GM08714 (cell line): ENCODE measurements around the gene OR51B5.
"Not testable (repeated sequence)": the region's sequence is repeated elsewhere in the genome, so short reads cannot be mapped to it uniquely, and the experiment has no call there.

ENCODE experiments used
- H3K4me3 ChIP-seq: fragments of 200-500 bp; sonication (Bioruptor generic); 2 replicates; pipeline ENCODE4 v1.5.1; 2014; ENCODE audit warnings: mild to moderate bottlenecking, low read length, inconsistent platforms
- ZNF274 ChIP-seq: IDR thresholded peaks from 2 replicates; pipeline ENCODE4 v1.6.1; 2012; ENCODE audit warnings: mild to moderate bottlenecking, low read depth, low read length

Gene OR51B5

DNA sequence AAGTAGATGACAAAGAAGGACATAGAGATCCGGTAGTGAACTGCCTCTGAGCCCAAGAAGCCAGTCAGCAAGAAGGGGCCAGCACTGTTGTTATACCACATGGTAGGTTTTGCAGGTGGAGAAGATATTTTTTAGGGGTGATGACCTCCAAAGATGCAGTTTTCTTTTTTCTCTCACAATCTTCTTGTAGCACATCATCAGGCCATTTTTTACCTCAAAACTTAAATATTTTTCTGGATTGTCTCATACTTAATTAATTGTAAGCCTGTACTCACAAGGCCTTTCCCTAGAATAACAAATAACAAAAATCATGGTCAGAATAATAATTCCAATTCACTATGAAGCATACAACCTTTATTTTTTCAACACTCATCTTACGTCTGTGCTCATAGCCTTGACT, 41.5 kb downstream of the OR51B5 start, which contains the start of gene OR51B4:
Gene OR51B4 (minus strand): TSS at position 101 of the 400 bp plus-strand sequence. CDS start 0 bp downstream, at position 101.
- no peak within 1 kb of the TSS for H3K4me3 ChIP-seq
- TF ChIP-seq ZNF274, result no peak

DNA sequence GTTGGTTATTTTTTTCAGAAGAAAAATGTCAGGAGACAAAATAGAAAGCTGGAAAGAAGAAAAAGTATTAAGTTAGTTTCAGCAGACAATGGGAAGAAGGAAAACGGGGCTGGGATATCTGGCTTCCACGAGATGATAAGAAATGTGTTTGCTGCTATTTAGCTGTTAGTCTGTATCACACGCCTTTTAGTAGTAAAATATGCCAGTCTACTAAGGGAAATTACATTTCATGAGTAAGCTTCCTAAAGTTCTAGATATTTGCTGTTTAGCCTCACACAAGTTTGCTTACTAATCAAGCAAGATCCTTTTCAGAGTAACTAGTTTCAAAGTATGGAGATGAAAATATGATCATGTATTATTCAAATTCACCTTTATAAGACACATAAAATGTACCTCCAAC, 43.1 kb downstream of the OR51B5 start:
- TF ChIP-seq ZNF274, result no peak
- no peak overlapping the region for H3K4me3 ChIP-seq

DNA sequence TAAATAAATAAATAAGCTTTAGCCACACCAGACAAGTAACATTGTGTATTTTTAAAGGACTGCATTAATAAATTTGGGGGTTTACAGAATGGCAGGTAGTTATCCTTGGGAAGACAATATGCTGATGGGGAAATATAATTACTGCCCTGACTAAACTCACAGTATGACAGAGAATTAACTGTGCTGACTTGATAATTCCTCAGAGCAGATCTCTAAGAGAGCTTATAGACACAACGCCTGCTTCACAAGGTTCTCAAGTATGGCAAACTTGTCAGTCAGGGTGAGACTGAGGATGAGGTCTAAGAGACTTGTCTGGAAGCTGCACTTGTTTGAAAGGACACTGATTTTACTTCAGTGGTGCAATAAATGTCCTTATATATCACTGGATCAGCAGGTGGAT, 44.9 kb downstream of the OR51B5 start:
- TF ChIP-seq ZNF274, result no peak
- no peak overlapping the region for H3K4me3 ChIP-seq

DNA sequence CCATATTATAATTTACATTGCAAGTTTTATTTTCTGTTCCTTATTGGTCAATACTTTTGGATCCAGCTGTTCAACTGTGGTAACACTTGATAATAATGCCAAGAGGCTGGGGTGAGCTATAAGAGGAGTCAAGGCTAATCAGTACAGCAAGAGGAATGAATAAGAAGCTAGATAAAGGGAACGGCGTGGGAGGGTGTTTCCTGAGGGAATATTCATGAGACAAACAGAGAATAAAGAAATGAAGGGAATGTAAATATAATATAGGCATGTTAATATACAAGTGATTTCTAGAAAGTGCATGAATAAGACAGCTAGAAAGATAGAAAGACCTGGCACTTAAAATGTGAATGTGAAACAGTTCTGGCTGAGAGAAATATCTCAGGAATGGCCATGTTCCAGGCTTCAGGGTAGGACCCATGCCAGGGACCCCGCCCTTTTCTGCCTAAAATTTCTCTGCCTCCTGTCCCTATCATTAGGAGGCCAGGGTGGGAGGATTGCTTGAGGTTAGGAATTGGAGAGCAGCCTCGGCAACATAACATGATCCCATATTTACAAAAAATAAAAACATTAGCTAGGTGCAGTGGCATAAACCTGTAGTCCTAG, 45.5 kb downstream of the OR51B5 start:
- no peak for TF ChIP-seq ZNF274
- H3K4me3 ChIP-seq, result no peak overlapping the region

DNA sequence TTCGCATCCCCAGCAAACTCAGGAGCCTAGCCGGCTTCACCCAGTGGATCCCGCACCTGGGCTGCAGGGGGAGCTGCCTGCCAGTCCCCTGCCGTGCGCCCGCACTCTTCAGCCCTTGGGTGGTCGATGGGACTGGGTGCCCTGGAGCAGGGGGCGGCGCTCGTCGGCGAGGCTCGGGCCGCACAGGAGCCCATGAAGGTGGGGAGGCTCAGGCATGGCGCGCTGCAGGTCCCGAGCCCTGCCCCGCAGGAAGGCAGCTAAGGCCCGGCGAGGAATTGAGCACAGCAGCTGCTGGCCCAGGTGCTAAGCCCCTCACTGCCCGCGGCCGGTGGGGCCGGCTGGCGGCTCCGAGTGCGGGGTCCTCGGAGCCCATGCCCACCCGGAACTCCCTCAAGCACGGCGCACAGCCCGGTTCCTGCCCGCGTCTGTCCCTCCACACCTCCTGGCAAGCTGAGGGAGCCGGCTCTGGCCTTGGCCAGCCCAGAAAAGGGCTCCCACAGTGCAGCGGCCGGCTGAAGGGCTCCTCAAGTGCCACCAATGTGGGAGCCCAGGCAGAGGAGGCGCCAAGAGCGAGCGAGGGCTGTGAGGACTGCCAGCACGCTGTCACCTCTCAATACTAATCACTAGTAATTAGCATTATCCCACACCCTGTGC, 48.9 kb downstream of the OR51B5 start:
- H3K4me3 ChIP-seq, result not testable (repeated sequence)

DNA sequence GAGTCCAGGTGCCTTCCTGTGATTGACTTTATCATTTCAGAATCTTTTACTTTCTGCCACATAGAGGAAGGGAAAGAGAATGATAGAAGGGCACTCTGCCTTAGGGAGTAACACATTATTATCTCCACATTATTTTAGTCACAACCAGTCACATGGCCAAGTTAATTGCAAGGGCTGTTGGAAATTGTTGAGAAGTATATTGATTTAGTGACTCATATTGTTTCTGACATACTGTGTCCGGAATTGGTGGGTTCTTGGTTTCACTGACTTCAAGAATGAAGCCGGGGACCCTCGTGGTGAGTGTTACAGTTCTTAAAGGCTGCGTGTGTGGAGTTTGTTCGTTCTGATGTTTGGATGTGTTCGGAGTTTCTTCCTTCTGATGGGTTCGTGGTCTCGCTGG, 50.3 kb downstream of the OR51B5 start:
- TF ChIP-seq ZNF274, result no peak
- no peak overlapping the region for H3K4me3 ChIP-seq
